GM18861 (cell line): ENCODE data around the gene SUCLA2.
"Not testable (repeated sequence)": the region's sequence is repeated elsewhere in the genome, so short reads cannot be mapped to it uniquely, and the experiment has no call there.

ENCODE experiments used
- ATAC-seq: cut with Tn5 transposase; IDR thresholded peaks from one replicate; pipeline ENCODE4 v1.9.1; 2021; ENCODE audit not compliant: unreplicated experiment

SUCLA2 gene

DNA sequence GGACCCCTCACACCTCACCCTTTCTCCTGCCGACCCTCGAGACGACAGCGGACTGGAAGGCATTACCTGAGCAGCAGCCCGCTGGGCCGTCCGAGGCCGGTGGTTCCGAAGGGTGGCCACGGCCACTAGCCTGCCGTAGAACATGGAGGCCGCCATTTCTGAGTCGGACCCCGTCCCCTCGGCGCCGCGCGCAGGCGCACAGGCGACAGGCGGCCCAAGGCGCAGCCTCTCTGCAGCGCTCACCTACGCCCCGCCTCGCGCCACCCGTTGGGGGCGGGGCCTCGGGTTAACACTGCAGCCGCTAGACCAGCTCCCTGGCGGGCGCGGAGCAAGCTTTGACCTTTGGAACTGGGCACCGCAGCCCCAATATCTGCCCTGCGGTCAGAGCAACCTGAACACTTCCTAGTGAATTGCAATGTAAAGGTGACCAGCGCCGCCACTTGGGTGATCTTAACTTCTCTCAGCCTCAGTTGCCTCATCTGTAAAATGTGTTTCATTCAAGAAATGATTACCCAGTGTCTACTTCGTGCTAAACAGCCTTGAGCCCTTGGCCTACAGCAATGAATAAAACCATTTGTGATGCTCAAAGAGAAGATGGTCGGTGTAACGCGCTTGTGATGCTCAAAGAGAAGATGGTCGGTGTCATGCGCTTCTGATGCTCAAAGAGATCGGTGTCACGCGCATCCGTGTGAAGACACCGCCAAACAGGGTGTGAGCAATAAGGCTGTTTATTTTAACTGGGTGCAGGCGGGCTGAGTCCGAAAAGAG is at the start of gene SUCLA2:
TSS of gene SUCLA2 (minus strand) at position 160 of the 768 bp plus-strand sequence. CDS start at position 156, 4 bp downstream.
- ATAC-seq: peak; percentile 99

DNA sequence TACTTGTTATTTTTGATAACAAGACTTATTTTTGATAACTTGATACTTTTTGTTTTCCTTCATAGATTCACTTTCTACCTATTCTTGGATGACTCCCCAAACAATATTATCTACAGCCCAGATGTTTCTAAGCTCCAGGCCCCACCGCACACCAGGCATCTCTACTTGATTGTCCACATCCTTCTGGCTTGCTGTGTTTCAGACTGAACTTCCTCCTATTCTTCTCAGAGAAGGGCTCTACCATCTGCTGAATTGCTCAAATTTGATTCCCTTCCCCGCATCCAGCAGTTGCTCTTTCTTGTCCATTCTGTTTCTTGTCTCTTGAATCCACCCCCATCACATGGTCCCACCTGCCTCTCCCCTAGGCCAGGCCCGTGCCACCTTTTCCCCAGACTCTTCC is 49.5 kb upstream of the SUCLA2 start:
- ATAC-seq: no peak

DNA sequence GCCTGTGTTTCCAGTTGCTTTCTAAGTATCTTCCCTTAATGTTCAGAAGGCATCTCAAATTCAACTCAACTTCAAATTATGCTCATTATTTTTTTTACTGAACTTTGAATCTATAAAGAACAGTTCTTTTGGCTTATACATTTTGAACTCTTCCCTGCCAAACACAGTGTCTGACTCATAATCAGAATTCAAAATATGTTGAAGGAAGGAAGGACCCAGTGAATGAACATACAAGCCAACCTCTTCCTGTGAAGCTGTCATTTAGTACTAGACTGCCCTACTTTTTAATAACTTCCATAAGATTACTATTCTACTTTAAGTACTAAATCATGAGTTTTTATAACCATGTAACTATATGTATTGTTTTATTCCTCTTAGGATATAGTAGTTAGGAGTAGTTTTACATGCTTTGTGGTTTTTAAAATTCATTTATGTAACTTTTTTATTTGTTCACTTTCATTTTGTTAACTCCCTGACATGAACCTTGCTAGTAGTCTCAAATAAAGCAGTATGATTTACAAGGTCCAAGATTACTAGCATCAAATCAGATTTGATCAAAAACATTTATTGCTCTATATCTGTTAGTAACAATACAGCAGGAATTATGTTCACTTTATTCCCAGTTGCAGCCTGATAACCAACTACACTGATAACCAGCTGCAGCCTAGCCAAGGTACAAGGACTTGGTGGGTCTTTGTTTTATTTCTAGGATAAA is 42.9 kb upstream of the SUCLA2 start:
- peak; percentile 52 for ATAC-seq

DNA sequence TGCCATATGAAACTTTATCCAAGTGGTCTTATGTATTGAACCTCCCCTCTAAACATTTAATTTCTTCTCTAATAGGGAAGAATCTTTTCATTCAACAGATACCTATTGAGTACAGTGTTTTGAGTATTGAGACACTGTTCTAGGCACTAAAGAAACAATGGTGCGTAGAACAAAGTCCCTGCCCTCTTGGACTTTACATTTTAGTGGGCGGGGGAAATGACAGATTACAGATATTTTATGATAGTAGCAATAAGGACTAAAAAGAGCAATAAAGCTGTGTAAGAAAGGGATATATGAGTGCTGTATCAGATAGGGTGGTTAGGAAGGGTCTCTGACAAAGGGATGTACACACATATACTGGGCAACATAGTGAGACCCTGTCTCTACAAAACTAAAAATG is 41.8 kb upstream of the SUCLA2 start:
- no peak for ATAC-seq

DNA sequence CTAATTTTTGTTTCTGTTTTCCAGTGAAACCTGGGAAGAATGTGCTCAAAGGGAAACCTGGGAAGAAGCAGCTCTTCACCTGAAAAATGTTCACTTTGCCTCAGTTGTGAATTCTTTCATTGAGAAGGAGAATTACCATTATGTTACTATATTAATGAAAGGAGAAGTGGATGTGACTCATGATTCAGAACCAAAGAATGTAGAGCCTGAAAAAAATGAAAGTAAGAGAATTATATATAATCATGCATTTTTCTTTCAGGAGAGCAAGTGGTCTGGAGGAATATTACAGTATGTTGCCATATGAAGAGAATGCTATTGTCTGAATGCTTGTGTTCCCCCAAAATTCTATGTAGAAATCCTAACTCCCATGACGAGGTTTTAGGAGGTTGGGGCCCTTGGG is 39.8 kb upstream of the SUCLA2 start:
- ATAC-seq: no peak

DNA sequence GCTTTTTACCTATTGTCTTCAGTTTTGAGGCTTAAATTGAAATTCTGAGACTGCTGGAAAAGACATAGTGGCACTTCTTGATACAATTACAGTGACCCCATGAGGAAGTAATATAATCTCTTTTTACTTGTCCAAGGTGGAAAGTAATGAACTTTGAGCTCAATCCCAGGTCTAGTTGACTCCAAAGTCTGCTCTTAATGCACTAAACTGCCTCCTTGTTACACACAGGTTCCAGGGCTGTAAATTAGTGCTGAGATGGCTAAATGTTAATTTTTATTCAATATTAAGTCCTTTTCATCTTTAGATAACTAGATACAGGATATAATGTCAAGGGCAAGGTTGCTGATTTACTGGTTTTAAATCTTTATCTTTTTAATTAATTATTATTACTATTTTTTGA is 39.0 kb upstream of the SUCLA2 start:
- no peak for ATAC-seq

DNA sequence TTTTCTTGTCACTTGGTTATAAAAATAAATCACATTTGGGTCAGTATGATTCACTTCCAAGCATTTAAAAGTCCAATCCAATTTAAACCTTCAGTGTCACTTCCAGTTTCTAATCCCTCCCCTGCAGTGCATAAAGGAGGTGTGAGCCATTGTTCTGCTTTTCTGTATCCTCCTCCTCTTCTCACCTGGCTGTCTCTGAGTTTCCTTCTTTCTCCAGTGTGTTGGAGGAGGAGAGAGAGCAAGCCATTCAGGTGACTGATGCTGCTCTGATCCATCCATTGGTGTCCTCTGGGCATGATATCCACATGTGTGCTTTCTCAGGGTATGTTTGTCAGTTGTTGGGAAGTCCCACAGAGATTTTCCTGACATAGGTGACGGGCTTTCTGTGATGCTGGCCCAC is 37.7 kb upstream of the SUCLA2 start:
- no peak for ATAC-seq

DNA sequence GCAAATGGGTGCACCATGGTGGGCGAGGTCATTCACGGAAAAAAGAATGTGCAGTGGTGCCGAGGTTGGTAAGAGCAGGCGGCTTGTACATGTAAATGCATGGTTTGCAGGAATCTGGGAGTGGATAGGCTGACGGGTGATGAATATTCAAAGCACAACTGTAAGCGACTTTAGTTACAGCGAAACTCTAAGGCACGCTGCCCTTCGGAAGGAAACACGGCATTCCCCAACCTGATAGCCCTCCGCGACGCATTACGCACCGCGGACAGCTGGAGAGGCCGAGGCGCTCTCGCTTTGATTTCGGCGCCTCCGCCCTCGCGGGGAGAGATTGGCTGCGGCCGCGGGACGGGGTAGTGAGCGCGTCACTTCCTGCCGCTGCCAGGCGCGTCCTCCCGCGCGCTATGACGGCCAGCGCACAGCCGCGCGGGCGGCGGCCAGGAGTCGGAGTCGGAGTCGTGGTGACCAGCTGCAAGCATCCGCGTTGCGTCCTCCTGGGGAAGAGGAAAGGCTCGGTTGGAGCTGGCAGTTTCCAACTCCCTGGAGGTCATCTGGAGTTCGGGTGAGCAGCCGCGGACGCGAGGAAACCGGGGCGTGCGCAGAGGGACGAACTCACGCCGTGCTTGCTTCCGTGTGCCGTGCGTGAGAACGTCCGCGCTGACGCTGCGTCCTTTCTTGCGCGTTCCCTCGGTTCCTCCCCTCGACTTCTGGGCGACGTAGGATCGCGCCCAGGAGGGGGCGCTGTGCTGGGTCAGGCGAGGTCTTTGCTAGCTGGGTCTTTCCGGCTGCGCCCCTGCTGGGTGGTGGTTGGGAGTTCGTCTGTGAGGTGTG is 36.5 kb upstream of the SUCLA2 start, which contains the start of gene NUDT15:
TSS of gene NUDT15 (plus strand) at position 381 of the 828 bp plus-strand sequence. CDS start at position 402, 21 bp downstream.
- peak; percentile 86 for ATAC-seq

DNA sequence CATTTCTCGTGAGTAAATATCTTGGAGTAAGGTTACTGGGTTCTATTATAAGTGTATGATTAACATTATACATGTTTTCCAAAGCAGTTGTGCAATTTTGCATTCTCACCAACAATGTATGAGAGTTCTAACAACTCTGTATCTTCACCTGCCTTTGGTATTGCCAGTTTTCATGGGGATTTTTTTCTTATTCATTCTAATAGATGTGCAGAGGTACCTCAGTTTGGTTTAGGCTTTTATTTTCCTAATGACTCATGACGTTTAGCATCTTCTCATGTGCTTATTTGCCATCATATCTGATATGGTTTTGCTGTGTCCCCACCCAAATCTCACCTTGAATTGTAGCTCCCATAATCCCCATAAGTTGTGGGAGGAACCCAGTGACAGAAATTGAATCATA is 28.8 kb upstream of the SUCLA2 start:
- ATAC-seq: no peak

DNA sequence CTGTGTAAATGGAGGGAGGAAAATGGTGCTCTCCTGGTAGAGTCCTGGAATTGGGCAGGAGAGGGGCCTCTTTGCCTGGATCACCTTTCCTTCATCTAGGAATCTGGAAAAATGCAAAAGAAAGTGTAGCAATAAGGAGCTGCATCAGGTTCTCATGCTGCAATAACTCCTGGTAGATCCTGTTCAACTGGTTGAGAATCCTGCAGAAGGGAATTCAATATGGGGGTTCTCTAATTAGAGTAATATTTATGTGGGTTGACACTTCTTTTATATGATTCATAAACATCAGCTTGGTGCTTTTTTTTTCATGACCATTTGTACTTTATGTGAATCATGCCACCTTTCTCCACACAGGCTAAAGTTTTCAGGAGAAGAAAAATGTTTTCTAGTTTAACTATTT is 27.0 kb upstream of the SUCLA2 start:
- ATAC-seq: no peak

DNA sequence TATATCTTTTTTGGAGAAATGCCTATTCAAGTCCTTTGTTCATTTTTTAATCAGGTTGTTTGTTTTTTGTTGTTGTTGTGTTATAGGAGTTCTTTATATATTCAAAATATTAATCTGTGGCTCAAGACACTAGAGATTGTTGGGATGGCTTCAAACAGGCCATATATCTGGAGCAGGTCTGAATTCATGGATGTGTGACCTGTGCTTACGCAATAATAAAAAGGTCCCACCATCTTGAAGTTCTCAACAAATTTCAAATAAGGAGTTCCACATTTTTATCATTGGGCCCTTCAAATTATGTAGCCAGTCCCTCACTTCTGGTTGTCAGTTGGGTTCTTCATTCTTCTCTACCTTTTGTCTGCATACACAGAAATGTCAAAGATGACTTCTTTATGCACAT is 18.7 kb upstream of the SUCLA2 start:
- ATAC-seq: no peak

DNA sequence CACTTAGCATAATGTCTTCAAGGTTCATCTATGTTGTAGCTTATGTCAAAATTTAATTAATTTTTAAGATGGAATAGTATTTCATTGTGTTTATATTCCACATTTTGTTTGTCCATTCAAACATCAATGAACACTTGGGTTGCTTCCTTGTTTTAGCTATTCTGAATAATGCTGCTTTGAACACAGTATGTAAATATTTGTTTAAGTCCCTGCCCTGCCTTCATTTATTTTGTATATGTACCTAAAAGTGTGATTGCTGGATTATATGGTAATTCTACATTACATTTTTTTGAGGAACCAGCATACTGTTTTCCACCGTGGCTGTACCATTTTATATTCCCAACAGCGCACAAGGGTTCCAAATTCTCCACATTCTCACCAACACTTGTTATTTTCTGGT is 17.6 kb upstream of the SUCLA2 start:
- ATAC-seq: no peak

DNA sequence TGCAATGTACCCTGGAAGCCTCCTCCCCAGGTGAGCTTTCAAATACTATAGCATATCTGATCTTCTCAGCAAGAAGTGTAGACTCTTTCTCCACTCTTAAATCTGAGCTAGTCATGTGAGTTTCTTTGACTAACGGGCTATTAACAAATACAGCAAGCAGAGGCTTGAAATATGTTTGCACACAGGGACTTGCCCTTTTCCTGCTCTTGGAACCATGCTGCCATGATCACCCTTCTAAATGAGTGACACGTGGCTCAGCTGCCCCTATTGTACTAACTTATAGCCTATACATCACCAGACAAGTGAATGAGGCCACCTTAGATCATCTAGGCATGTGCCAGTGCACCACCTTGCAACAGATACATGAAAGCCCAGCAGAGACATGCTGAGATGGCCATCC is 13.3 kb upstream of the SUCLA2 start:
- no peak for ATAC-seq

DNA sequence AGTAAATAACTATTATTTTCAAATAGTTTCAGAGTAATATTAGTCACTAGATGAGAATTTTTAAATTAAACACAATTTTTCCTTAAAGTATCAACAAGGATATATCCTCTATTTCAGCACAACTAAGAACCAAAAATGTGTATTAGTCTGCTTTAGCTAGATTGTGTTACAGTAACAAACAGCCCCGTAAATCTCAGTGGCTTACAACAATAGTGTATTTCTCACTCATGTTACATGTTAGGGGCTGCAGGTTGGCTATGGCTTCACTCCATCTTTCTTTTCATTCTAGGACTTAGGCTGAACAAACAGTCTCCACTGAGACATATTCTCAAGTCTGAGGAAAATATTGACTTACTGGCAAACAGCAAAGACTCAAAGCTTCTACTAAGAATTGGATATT is 11.6 kb upstream of the SUCLA2 start:
- no peak for ATAC-seq

DNA sequence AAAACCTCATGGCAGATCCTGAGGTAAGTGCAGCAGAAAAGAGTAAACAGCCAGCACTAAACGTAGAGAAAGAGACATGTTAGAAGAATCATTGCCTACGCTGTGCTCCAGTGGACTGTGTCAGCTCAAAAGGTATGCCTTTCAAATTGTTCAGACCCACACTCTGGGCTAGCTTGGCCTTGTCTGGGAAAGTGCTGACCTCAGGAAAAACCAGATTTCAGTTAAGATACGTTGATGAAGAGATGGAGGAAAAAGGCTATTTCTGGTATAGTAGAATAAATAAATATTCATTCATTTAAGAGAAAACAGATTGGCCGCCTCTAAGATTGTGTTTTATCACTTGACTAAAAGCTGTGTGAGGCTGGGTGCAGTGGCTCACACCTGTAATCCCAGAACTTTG is 9.6 kb upstream of the SUCLA2 start:
- ATAC-seq: no peak

DNA sequence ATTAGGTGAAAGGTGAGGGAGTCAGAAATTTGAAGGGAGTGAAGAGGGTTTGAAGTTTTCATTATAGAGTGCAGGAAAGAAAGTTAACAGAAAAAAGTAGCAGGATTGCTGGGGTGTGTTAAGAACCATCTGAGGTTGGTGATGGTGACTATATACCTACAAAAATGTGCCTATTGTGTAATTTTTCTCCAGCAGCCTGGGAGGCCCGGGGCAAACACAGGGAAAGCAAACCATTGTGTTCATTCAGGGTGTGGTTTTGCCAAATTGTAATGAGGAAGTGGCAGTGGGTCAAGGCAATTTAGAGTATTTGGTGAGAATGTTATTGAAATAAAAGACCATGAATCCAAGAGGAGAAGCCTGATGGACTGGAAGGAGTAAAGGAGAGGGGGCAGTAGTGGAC is 8.2 kb upstream of the SUCLA2 start:
- no peak for ATAC-seq

DNA sequence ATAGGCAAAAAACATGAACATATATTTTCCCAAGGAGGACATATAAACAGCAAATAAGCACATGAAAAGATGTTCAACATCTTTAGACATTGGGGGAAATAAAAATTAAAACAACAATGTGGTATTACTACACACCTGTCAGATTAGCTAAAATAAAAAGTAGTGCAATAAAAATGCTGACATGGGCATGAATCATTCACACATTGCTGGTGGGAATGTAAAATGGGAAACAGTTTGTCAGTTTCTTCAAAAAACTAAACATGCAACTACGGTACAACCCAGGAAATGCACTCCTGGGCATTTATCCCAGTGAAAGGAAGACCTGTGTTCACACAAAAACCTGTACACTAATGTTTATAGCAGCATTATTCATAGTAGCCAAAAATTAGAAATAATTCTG is 5.3 kb upstream of the SUCLA2 start:
- ATAC-seq: no peak

DNA sequence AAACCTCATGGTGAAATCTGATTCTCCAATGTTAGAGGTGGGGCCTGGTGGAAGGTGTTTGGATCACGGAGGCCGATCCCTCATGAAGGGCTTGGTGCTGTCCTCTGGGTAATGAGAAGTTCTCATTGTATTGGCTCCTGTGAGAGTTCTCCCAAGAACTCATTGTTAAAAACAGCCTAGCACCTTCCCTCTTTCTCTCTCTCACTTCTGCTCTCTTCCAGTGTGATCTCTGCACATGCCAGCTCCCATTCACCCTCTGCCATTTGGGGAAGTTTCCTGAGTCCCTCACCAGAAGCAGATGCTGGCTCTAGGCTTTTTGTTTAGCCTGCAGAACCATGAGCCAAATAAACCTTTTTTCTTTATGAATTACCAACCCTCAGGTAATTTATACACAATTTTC is 3.1 kb upstream of the SUCLA2 start:
- ATAC-seq: no peak

DNA sequence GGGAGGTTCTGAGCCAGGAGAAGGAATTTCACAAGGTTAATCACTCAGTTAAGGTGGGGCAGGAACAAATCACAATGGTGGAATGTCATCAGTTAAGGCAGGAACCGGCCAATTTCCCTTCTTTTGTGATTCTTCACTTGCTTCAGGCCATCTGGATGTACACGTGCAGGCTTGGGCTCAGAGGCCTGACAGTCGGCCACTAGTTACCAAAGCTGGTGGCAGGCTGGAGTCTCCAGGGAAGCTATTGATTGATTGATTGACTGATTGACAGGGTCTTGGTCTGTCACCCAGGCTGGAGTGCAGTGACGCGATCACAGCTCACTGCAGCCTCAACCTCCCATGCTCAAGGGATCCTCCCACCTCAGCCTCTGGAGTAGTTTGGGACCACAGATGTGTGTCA is 926 bp upstream of the SUCLA2 start:
- not testable (repeated sequence) for ATAC-seq

DNA sequence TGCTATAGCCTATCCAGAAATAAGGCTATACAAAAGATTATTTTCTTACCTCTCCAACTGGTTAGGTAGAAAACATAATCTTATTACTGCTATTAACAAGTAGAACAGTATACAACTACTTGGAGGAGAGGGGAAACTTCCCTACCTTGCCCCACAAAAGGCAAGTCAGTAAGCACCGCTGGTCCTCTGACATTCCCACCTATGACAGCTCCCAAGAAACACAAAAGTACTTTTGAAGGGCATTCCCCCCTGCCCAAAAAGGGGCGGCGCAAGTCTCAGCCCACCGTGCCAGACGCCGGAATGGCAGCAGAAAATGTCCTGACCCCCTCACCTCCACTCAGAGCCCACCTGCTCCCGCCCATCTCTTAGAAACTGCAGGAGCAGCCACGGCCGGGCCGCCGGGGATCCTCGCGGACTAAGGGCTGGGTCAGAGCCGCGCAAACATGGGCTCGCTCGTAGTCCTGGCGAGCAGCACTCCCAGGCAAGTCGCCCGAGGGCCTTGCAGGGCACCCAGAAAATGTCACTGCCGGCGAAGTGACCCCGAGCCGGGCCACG is 437 bp downstream of the SUCLA2 start:
- peak; percentile 10 for ATAC-seq

DNA sequence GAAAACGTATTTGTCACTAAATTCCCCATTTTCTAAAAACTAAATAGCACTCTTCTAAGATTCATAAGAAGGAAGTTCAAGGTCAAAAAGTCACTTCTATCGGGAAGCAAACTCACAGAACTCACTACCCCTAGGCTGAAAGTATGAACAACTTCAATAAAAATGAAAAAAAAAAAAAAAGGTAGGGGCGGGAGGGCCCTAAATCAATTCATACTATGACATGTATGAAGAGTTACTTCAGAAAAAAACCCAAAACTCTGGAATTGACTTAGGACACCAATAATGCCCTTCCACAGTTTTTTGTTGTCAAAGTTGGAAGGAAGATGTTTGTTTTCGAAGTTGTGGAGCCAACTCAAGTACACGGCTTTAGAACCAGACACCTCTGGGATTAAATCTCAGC is 1.1 kb downstream of the SUCLA2 start:
- no peak for ATAC-seq
